ENCODE measurements around the gene C15orf40.

C15orf40 gene

DNA sequence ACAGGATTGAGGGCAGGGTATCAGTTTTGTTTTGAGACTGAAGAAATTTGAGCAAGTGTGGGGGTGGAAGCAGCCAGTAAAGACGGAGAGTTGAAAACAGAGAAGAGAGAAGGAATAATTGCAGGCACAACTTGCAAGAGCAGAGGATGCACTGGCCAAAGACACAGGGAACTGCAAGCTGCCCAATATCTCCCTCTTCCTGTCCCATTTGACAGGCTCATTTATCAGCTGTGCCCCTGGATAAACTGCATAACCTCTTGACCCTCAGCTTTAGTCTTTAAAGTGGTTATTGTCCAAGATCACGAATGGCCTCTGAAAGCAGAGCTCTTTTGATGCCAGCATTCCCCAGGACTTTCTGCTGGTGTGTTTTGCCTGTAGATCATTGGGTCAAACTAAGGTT is 30.5 kb downstream of the C15orf40 start:
- no peak overlapping the region for H3K4me3 ChIP-seq (ENCODE audit: low read length)
- H3K4me1 ChIP-seq (ENCODE audit: insufficient read depth, low read length) = peaks cover 9% of the 10 kb centered on the region
- no peaks in the 10 kb centered on the region for H3K9me3 ChIP-seq (ENCODE audit: low read length)
- H3K36me3 ChIP-seq (ENCODE audit: insufficient read depth, low read length) = peaks cover 6% of the 10 kb centered on the region
- H3K27me3 ChIP-seq (ENCODE audit: insufficient read depth, low read length) = no peaks in the 10 kb centered on the region
- no peak overlapping the region for H2AFZ ChIP-seq (ENCODE audit: low read depth, low read length)

DNA sequence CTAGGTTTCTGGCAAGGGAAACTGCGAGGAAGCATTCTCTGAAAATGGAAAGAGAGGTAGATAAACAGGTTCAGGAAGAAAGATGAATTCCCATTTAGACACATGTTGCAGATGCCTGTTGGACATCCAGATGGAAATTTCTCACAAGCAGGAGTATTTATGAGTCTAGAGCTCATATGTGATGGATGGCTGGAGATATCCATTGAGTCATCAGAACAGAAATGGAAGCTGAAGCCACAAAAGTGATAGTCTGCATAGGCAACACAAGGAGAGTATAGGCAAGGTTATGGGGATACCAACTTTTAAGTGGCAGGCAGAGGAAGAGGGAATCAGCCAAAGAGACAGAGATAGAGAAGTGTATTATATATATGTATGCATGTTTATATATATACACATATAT is 31.7 kb downstream of the C15orf40 start:
- H3K36me3 ChIP-seq (ENCODE audit: insufficient read depth, low read length) = peaks cover 6% of the 10 kb centered on the region
- H3K4me1 ChIP-seq (ENCODE audit: insufficient read depth, low read length) = peaks cover 5% of the 10 kb centered on the region
- no peaks in the 10 kb centered on the region for H3K27me3 ChIP-seq (ENCODE audit: insufficient read depth, low read length)
- H3K4me3 ChIP-seq (ENCODE audit: low read length) = no peak overlapping the region
- H2AFZ ChIP-seq (ENCODE audit: low read depth, low read length) = no peak overlapping the region
- no peaks in the 10 kb centered on the region for H3K9me3 ChIP-seq (ENCODE audit: low read length)

DNA sequence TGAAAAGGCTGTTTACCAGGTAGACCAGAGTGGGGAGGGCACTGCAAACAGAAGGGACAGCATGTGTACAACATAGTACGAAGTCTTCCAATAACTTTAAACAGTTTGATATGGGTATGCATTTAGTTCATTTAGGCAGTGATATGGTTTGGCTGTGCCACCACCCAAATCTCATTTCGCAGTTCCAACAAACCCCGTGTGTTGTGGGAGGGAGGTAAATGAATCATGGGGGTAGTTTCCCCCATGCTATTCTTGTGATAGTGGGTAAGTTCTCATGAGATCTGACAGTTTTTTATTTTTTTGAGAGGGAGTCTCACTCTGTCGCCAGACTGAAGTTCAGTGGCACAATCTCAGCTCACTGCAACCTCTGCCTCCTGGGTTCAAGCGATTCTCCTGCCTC is 33.0 kb downstream of the C15orf40 start:
- H3K4me3 ChIP-seq (ENCODE audit: low read length) = no peak overlapping the region
- H3K4me1 ChIP-seq (ENCODE audit: insufficient read depth, low read length) = peaks cover 5% of the 10 kb centered on the region
- H3K27me3 ChIP-seq (ENCODE audit: insufficient read depth, low read length) = no peaks in the 10 kb centered on the region
- peaks cover 6% of the 10 kb centered on the region for H3K36me3 ChIP-seq (ENCODE audit: insufficient read depth, low read length)
- no peak overlapping the region for H2AFZ ChIP-seq (ENCODE audit: low read depth, low read length)
- H3K9me3 ChIP-seq (ENCODE audit: low read length) = no peaks in the 10 kb centered on the region

DNA sequence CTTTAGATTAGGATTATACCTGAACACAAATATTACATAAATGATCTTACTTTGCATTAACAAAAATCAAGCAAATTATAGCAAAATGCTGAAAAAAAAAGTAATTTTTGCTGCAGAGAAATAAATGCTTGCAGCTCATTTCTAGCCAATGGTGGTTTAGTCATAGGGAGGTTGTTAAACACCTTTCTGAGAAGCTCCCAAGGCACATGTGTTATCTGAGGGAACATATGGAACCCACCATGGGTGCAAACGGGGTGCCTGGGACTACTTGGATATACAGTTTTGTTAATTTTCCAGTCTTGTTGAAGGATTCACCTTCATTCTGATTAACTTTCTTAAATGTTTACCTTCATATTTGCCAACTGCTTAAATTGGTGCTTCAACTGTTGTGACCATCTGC is 34.4 kb downstream of the C15orf40 start:
- H3K36me3 ChIP-seq (ENCODE audit: insufficient read depth, low read length) = peaks cover 6% of the 10 kb centered on the region
- no peaks in the 10 kb centered on the region for H3K27me3 ChIP-seq (ENCODE audit: insufficient read depth, low read length)
- no peaks in the 10 kb centered on the region for H3K9me3 ChIP-seq (ENCODE audit: low read length)
- H3K4me1 ChIP-seq (ENCODE audit: insufficient read depth, low read length) = peaks cover 5% of the 10 kb centered on the region
- H2AFZ ChIP-seq (ENCODE audit: low read depth, low read length) = no peak overlapping the region
- H3K4me3 ChIP-seq (ENCODE audit: low read length) = no peak overlapping the region

DNA sequence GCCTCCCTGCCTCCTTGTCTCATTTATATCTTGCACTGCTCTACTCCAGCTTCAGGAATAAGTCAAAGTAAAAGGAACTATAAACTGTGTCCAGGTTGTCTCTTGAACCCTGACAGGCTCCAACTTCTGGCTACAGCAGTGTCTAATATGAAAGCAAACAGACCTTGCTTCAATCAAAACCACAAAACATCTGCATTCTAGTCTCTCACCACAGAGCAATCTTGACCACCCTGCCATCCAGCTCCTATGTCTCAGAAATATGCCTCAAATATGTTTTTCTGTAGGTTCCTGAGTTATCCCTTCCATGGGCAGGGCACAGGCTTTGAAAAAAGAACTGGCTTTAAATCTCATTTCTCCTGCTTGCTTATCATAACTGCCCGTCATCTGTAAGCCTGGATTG is 38.4 kb downstream of the C15orf40 start:
- Histone ChIP-seq H3K36me3 (ENCODE audit: insufficient read depth, low read length) (peaks cover 3% of the 10 kb centered on the region), H3K27me3 (ENCODE audit: insufficient read depth, low read length) (no peaks in the 10 kb centered on the region), H3K9me3 (ENCODE audit: low read length) (no peaks in the 10 kb centered on the region), H3K4me1 (ENCODE audit: insufficient read depth, low read length) (no peaks in the 10 kb centered on the region), H2AFZ (ENCODE audit: low read depth, low read length) (no peak overlapping the region), H3K4me3 (ENCODE audit: low read length) (no peak overlapping the region)

DNA sequence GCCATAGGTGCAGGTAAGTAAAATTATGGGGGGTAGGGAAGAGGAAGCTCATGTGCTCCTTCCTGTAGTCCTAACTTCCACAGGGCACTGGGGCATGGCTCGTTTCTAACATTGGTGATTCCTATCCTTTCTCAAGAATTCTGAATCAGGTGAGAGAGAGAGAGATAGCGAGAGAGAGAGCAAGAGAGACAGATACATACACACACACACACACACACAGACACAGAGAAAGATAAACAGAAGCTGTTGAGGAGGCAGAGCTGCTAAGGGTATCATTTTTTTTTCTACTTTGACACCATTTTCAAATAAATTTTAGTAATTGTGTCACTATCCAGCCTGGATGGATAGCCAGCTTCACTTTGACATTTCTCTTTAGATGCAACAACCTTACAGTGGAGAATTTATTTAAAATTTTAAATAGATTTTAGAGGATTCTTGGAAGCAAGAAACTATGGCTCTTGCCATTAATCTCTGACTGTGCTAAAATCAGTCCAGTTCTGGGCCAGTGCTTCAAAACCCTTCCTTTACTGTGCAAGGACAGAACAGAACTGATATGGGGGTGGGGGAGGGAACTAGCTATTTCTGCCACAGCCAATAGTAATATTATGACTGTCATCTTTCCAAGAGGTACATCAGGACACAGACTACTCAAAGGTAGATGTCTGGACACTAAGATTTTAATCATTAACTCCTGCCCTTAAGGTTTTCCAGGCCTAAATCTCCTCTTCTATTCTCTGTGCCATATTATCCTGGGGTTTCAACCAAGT is 40.0 kb downstream of the C15orf40 start:
- no peak overlapping the region for H2AFZ ChIP-seq (ENCODE audit: low read depth, low read length)
- no peaks in the 10 kb centered on the region for H3K9me3 ChIP-seq (ENCODE audit: low read length)
- H3K27me3 ChIP-seq (ENCODE audit: insufficient read depth, low read length) = no peaks in the 10 kb centered on the region
- no peaks in the 10 kb centered on the region for H3K4me1 ChIP-seq (ENCODE audit: insufficient read depth, low read length)
- H3K4me3 ChIP-seq (ENCODE audit: low read length) = no peak overlapping the region
- H3K36me3 ChIP-seq (ENCODE audit: insufficient read depth, low read length) = no peaks in the 10 kb centered on the region

DNA sequence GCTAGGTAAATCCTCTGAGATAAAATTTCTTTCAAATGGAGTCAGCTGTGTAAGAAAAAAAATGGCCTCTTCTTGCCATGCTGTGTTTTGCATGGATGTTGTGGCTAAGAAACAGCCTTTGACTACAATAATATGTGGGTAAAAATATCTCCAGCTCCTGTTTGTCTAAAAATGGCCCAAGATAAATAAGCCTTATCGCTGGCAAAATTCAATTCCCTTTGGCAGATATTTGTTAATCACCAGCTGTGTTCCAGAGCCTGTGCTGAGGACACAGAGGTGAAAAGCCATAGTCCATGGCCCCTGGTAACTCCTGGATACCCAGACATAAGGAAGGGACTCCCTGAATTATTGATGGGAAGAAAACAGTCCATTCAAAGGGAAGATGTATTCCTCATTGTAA is 40.7 kb downstream of the C15orf40 start:
- H3K9me3 ChIP-seq (ENCODE audit: low read length) = no peaks in the 10 kb centered on the region
- no peak overlapping the region for H3K4me3 ChIP-seq (ENCODE audit: low read length)
- no peaks in the 10 kb centered on the region for H3K4me1 ChIP-seq (ENCODE audit: insufficient read depth, low read length)
- no peaks in the 10 kb centered on the region for H3K27me3 ChIP-seq (ENCODE audit: insufficient read depth, low read length)
- no peak overlapping the region for H2AFZ ChIP-seq (ENCODE audit: low read depth, low read length)
- no peaks in the 10 kb centered on the region for H3K36me3 ChIP-seq (ENCODE audit: insufficient read depth, low read length)

DNA sequence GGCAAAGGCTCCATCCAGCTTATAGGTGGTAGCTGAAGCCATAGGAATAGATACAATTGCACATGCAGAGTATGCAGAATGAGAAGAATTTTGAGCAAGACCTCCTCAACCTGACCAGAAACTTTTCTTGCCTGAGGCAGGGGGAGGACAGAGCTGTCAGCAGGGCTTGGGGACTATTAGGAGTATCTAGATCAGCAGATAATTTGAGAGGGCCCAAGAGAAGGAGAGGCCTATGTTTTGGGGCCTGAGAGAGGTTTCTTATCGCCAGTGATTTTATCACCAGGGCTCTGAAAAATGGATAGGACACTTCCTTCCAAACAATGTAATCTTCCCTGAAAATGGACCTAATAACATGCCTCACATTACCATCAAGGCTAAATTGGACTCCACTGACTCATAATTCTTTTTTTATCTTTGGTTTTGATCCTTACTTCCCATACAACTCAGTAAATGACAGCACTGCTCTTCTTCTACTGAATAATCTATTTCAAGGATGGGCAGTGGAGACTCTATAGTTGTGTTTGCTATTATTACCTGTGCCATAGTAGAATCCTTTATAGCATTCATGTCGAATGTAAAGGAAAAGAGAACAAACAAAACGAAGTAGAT is 41.3 kb downstream of the C15orf40 start:
- Histone ChIP-seq H3K9me3 (ENCODE audit: low read length) (no peaks in the 10 kb centered on the region), H3K36me3 (ENCODE audit: insufficient read depth, low read length) (no peaks in the 10 kb centered on the region), H2AFZ (ENCODE audit: low read depth, low read length) (no peak overlapping the region), H3K4me3 (ENCODE audit: low read length) (no peak overlapping the region), H3K27me3 (ENCODE audit: insufficient read depth, low read length) (no peaks in the 10 kb centered on the region), H3K4me1 (ENCODE audit: insufficient read depth, low read length) (no peaks in the 10 kb centered on the region)

DNA sequence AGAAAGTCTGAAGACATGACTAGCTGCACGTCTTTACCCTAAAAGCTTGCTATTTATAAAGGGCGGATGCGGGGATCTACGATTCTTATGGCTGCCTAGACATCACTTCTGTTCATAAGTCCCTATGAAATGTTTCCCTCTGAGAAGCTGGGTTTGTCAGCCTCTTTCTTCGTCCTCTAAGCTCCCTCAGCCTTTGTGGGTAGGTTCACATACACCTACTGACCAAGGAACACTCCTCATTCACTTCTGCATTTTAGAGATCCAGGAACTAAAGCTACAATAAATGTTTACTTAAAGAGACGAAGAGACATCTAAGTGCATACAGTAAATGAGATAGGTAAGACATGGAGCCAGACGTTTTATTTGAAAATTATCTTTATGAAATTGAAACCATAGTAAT is 42.1 kb downstream of the C15orf40 start:
- Histone ChIP-seq H3K9me3 (ENCODE audit: low read length) (no peaks in the 10 kb centered on the region), H3K36me3 (ENCODE audit: insufficient read depth, low read length) (no peaks in the 10 kb centered on the region), H3K4me1 (ENCODE audit: insufficient read depth, low read length) (no peaks in the 10 kb centered on the region), H3K4me3 (ENCODE audit: low read length) (no peak overlapping the region), H3K27me3 (ENCODE audit: insufficient read depth, low read length) (no peaks in the 10 kb centered on the region), H2AFZ (ENCODE audit: low read depth, low read length) (no peak overlapping the region)

DNA sequence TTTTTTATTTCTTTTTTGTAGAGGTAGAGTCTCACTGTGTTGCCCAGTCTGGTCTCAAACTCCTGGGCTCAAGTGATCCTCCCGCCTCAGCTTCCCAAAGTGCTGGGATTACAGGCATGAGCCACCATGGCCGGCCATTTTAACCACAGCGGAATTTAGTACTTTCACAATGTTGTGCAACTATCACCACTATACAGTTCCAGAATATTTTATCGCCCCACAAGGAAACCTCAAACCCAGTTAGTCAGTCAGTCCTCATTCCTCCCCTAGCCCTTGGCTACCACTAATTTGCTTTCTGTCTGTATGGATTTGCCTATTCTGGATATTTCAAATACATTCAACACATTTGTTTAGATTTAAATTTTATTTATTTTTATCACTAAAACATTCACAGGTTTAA is 43.4 kb downstream of the C15orf40 start:
- H3K4me1 ChIP-seq (ENCODE audit: insufficient read depth, low read length) = no peaks in the 10 kb centered on the region
- H2AFZ ChIP-seq (ENCODE audit: low read depth, low read length) = no peak overlapping the region
- no peaks in the 10 kb centered on the region for H3K27me3 ChIP-seq (ENCODE audit: insufficient read depth, low read length)
- no peaks in the 10 kb centered on the region for H3K9me3 ChIP-seq (ENCODE audit: low read length)
- no peaks in the 10 kb centered on the region for H3K36me3 ChIP-seq (ENCODE audit: insufficient read depth, low read length)
- H3K4me3 ChIP-seq (ENCODE audit: low read length) = no peak overlapping the region

DNA sequence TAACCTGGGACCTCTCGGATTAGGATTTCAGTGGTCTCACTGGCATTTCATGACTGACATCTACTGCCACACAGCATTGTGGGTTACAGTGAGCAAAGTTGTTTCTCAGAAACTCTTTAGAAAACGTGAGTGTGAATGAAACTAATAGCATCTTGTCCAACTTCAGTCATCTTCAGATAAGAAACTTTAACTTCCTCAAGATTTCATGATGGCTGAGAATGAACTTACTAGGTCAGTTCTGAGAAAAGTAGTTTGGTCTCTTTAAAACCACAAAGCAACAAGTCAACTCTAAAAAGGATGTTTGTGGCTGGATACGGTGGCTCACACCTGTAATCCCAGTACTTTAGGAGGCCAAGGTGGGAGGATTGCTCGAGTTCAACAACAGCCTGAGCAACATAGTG is 44.8 kb downstream of the C15orf40 start:
- Histone ChIP-seq H3K27me3 (ENCODE audit: insufficient read depth, low read length) (no peaks in the 10 kb centered on the region), H3K4me1 (ENCODE audit: insufficient read depth, low read length) (no peaks in the 10 kb centered on the region), H3K36me3 (ENCODE audit: insufficient read depth, low read length) (no peaks in the 10 kb centered on the region), H3K4me3 (ENCODE audit: low read length) (no peak overlapping the region), H2AFZ (ENCODE audit: low read depth, low read length) (no peak overlapping the region), H3K9me3 (ENCODE audit: low read length) (no peaks in the 10 kb centered on the region)

DNA sequence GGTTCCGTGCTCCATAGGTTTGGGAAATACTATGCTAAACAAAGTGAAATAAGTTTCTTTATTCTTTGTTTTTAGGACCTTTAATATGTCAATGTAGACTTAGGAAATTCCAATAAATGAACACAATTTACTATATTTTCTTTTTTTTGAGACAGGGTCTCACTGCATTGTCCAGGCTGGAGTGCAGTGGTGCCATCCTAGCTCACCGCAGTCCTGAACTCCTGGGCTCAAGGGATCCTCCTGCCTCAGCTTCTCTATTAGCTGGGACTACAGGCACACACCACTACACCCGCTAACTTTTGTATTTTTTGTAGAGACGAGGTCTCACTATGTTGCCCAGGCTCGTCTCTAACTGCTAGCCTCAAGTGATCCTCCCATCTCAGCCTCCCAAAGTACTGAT is 46.5 kb downstream of the C15orf40 start:
- no peaks in the 10 kb centered on the region for H3K4me1 ChIP-seq (ENCODE audit: insufficient read depth, low read length)
- H3K9me3 ChIP-seq (ENCODE audit: low read length) = no peaks in the 10 kb centered on the region
- no peaks in the 10 kb centered on the region for H3K36me3 ChIP-seq (ENCODE audit: insufficient read depth, low read length)
- H3K4me3 ChIP-seq (ENCODE audit: low read length) = no peak overlapping the region
- no peak overlapping the region for H2AFZ ChIP-seq (ENCODE audit: low read depth, low read length)
- no peaks in the 10 kb centered on the region for H3K27me3 ChIP-seq (ENCODE audit: insufficient read depth, low read length)

DNA sequence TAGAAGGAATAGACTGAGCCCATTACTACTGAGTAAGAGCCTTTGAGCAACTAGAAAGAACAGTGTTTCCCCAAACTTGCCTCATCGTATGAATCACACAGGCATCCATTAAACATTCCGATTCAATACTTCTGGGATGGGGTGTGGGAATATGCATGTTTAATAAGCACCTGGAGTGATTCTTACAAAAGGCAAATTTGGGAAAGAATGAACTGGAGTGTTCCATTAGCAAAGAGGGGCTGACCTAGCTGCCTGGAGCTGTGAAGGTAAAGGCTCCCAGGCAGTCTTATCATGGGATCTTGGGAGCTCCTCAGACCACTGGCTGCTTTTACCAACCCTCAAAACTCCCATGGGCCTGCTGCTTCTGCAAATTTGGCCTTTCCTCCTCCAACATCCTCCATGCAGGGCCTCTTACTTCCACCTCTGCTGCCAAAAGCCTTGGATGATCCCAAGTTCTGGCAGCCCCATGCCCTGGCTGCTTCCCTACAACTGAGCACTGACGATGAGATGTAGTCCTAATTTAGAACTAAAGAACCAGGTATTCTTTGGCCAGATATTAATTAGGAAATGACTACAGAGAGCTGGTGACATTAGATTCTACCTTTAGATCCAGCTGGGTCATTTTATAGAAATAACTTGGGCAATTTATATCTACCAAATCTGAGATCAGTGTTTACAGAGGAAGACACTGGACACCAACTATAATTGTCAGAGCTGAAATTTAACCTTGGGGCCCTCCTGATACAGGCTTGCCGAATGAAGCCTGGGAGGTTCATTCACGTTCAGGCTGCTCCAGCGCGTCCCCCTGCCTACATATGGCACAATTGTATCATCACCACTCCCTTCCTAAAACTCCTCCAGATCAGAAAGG is 47.7 kb downstream of the C15orf40 start:
- Histone ChIP-seq H3K36me3 (ENCODE audit: insufficient read depth, low read length) (no peaks in the 10 kb centered on the region), H3K4me1 (ENCODE audit: insufficient read depth, low read length) (no peaks in the 10 kb centered on the region), H3K9me3 (ENCODE audit: low read length) (no peaks in the 10 kb centered on the region), H3K4me3 (ENCODE audit: low read length) (no peak overlapping the region), H2AFZ (ENCODE audit: low read depth, low read length) (no peak overlapping the region), H3K27me3 (ENCODE audit: insufficient read depth, low read length) (no peaks in the 10 kb centered on the region)
